NCI-H1436 treated with DMSO at 0.1 percent for 48 hours (cell line): ENCODE data around the gene NRP1.

Experiments used
- DNase-seq: peaks from one replicate; lab custom pipeline; 2025; lab: John Stamatoyannopoulos, UW

The NRP1 gene

DNA sequence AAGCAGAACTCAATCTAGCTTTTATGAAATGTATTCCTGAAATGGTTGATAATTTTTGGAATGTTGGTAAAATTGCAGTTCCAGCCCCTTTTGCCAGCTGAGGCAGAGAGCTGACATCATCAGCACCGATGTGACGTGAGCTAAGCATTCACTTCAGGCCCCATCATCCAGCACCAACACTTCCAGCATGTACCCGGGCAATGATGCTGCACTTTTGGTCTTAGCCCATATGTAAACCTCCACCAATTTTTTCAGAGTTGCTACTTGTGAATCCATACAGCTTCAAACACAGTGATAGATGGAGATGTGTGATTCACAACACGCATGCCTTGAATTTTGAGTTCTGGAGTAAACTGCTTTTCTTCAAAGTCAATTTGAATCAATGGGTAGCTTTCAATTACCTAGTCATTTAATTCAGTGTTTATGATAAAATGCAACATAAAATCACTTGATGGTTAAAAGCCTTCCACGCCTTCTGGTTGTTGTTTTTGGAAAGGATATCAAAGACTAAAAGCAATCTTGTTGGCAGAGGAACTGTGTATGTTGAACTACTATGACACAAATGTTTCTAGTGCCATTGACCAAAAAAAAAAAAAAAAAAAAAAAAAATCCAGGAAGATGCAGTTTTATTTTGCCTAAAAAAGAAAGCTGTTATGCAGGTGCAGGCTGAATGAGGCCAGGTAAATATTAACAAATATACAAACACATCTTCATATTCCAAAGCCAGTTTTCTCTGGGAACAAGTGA is 73.9 kb downstream of the NRP1 start:
- DNase-seq: peak; percentile 24

DNA sequence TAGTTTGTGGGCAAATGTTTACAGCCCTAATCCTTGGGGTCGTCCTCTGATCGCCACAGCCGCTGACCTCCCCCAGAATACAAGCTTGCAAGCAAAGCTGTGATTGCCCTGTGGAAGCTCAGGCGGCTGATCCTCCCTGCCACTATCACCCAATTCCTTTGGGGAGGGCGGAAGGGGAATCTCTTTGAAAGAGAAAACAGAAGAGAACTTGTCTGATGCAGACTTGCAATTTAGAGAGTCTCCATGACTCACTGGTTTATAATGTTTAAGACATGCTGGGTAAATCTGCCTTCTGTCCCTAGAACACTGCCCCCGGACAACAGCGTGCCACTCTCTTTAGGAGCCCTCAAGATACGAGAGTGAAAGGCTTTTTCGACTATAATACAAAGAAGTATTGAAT is 75.5 kb downstream of the NRP1 start:
- DNase-seq: no peak

DNA sequence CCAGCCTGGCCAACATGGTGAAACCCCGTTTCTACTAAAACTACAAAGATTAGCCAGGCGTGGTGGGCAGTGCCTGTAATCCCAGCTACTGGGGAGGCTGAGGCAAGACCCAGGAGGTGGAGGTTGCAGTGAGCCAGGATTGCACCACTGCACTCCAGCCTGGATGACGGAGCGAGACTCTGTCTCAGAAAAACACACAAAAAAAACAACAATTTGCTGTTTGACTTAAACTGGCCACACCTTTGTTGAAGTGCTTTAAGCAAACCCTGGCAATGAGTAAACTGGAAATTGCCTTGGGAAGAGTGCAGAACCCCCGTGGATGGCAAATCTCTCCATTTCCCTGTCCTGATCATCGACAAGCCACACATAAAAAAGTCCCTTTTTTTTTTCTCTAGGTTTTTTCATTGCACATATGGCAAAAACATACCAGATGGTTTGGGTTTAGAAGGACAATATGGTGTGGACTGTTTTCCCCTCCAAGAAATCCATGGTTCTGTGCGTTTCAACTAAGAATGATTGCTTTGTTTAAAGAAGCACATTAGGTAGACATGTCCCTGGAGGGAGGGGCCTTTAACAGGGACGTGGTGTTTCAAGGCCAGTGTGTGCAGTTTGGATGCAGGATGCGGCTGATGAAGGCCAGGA is 76.9 kb downstream of the NRP1 start:
- DNase-seq: no peak

DNA sequence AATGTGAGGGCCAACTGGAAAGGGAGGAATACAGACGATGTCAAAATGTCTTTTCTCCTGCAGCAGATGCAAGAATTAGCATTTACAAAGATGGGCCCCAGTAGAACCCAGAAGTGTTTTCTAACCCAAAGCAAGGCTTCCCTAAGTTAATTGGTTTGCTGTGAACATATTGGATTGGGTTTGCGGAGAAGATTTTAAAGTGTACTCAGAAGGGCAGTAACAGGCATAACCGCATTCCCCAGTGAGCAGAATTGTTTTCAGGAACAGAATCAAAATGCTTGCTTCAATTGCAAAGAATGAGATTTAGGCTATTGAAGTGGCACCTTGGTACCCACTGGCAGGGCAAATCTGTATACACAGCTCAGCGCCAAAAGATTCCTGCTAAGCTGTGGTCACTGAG is 78.0 kb downstream of the NRP1 start:
- DNase-seq: no peak

DNA sequence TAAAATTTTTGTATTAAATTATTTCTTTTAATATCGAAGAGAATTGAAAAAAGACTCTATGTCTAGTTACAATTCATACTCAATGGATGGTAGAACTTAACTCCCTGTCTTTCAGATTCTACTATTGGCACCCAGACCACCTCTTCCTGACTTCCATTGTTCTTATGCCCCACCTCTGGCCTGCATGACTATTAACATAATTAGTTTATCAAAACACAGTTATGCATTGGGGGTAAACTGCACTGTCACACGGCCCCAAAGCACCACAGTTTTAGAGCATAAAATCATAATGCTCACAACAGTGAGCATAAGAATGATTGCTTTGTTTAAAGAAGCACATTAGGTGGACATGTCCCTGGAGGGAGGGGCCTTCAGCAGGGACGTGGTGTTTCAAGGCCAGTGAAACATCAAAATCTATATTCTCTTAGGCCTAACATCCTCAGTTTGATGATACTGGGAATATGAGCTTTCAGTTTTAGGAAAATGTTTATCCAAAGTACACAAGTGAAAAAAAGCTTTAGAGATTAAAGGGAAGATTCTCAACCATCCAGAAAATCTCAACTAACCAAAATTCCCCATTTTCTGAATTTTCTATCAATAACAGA is 79.8 kb downstream of the NRP1 start:
- DNase-seq: no peak

DNA sequence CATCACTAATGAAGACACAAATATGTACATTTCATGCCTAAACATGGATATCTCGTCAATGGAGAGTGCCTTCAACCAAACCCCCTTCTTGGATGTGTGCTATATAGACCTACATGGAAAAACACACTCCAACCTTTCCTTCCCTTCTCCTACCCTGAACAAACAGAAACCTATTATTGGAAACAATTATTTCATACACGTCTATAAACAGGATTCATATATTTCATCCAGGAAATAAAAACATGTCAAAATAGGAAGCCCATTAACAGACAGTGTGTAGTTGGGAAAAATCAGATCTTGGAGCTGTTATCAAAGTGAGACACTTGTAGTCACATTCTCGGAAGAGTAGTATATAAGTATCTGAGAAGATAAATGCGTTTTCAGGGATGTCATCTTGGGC is 81.1 kb downstream of the NRP1 start:
- DNase-seq: no peak

DNA sequence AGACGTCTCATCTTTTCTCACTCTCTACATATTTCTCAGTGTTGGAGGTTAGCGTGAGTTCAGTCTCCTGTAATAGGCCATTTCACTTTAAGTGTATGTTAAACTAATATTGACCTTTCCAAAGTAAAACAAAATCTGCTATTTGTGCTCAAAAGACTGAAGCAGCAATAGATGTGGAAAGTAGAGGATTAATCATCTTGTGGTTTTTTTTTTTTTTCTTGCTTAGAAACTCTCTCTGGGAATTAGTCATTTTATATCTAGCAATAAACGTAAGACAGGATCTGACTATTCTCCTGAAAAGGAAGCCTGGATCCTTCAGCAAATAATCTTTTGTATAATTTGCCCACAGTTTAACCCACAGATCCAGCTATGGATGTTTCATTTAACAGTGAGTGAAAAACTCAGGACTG is 81.7 kb downstream of the NRP1 start:
- no peak for DNase-seq

DNA sequence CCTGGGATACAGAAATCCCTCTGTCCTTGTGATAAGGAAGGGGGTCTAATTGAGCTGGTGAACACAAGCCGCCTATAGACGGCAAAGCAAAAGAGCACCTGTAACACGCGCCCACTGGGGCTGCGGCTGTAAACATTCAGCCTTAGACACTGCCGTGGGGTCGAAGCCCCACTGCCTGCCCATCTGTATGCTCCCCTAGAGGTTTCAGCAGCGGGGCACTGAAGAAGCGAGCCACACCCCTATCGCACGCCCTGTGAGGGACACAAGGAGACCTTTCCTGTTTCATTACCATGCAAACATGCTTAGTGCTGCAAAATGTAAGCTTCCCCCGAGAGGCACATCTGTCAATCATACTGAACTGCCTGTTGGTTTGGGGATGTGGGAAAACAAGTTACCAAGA is 82.1 kb downstream of the NRP1 start:
- DNase-seq: no peak

DNA sequence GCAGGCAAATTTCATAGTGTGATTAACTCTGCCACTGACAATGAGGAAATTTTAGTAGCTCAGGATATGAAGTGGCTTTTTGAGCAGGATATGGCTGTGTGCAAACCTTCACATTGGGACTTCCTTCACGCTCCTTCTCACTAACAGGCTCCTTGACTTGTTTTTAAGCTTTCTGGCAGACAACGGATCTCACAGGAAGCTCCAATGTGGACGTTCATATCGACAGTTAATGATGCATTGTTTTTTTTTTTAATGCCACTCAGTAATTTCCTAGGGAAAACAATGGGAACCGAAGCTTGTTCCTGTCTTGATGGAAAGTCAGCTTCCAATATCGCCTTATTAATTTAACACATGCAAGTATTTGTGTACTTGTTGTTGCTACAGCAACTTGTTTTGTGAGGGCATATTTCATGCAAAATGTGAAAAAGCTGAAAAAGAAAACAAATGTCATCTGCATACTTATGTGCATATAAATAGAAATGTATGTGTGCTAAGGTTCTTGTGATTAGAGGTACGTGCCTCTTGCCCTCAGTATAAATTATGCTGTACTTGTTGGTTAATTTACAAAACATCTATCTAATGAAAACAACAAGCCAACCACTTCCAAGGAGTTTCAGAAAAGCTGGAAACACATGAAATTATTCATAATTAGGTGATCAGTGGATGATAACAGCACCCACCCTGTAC is 84.7 kb downstream of the NRP1 start:
- DNase-seq: no peak

DNA sequence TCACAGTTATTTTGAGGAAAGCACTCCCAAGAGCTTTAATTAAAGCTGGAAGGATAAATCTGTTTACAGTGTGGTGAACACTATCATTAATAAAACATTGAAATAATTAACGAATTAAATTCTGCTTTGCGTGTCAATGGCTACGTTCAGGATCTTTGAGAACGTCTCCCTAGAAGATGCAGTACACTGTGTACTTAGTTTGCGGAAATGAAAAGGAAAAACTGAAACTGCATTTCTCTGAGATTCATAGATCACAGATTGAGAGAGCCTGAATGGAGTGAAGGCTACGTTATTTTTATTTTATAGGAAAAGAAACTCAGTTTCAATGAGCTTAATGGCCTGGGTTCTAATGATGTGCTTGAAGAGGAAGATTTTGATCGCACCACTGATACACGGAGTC is 85.3 kb downstream of the NRP1 start:
- no peak for DNase-seq

DNA sequence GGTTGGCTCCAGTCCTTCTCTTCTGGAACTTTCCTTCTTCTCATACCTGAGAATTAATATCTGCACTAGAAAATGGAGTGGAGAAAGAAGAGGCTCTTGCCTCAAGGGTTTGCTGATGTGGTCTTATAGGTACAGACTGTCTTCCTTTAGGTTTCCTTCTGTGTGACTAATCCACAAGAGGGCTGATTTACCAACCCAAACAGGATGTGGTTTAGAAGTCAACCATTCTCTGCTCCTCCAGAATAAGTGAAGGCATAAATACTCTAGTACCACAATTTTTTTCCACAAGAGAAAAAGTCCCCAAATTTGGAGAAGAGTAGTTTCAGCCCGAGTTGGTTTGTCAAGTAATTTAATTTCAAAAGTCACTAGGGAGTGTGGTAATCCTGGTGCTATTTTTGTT is 85.8 kb downstream of the NRP1 start:
- no peak for DNase-seq

DNA sequence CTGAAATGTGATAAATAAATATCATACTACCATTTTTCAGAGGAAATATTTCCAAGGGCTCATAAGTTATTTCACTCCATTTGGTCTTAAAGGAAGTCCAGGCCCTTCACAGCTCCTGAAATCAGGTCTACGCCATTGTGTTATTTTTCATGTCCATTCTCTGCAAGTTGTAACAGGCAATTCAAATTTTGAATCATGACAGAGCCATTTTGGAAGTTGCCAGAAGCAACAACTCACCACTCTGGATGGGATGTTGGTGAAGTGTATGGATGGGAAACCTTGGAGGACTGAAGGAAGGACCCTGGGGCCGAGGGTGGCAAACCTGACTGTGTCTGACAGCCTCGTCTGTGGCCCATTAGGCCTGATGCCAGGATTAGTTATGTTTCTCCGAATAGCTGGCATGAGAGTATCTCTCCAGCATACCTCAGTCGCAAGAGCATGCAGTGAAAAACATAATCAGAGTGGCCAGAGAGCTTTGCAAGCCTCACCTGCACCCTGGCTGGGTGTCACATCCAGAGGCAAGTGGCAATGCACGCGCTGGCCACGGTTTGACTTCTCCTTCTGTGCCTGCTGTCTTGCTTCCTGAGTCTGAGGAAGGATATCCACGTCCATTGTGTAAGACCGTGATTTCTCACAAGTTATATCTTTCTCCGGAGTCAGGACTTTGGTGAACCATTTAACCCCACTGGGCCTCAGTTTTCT is 87.1 kb downstream of the NRP1 start:
- DNase-seq: no peak

DNA sequence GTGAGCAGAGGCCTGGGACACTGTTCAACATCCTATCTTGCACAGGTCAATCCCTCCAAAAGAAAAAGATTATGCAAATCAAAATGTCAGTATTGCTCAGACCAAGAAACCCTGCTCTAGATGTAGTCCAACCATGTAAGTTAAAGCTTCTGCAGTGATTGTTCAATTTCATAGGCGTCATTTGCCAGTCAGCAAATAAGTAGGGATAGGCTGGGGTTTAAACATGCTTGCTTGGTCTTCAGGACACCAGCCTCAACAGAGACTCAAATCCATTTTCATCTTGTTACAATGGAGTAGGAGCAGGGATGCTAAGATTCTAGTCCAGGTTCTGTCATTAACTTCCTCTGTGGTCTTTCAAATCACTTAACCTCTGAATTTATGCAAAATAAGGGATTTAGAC is 89.1 kb downstream of the NRP1 start:
- no peak for DNase-seq

DNA sequence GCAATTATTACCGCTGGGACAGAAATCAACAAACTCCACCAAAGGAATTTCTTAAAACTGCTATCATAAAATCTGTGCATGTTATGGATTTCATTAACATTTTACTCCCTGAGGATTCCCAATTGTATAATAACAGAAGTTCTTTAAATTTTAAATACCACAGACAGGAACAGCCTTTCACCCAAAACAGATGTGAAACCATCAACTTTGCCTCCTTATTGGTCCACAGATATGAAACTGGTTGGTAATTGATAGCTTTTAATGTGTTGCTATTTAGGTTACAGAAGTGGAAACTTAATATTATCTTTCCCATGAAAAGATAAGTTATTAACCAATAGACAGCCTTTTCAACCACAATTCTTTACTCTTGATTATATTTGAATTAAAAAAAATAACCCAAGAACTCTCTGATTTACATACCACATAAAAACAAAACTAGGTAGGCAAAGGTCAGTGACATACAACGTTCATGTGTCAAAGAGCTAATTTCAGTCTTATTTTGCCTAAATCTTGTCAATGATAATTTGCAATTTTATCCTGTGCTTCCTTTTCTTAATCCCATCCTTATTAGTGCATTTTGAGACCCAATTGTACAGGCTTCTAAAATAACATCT is 90.0 kb downstream of the NRP1 start:
- no peak for DNase-seq

DNA sequence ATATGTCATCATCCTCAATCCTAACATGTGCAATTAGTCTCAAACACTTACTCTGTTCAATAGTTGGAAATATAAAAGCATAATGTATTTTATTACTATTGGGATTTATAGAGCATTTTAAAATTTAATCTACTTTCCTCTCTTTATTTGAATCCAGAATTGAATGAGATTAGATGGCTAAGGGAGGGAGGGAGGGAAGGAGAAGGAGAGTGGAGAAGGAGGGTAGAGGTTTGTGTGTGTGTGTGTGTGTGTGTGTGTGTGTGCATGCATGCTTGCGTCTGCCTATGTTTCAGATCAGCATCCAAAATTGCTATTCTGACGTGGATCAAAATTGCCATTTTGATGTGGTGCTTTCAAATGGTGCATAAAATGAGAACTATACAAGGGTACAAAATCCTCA is 90.8 kb downstream of the NRP1 start:
- no peak for DNase-seq

DNA sequence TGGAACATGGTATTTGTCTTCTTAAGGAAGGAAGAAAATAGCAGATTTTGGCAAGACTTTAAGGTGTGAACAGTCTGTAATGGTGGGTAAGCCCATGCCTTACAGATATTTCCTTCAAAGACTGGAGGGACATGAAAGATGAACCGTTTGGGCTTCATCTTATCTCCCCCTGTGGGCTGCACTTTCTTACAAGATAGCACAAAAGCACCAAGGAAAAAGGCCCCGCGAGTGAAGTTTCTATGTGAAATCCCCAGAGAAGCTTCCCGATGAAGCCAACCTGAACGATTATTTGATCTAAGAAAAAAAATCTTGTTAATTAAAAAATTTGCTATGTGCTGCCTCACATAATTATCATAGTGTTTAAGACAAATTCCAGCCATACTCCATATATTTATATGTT is 91.5 kb downstream of the NRP1 start:
- no peak for DNase-seq

DNA sequence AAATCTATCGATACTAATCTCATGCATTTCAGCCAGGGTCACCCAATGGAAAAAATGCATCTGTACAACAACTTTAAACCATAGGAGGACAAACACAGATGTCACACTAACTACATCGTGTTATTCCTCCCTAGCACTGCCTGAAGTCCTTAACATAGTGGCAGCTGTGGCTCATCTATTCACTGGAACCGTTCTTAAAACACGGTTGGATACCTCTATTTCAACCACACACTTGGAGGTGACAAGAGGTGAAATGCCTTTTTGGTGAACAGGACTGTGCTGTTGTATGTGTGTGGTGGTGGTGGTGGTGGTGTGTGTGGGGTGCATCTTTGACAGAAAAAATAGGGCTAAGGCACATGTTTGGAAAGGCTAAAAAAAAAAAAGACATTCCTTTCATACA is 93.1 kb downstream of the NRP1 start:
- DNase-seq: no peak

DNA sequence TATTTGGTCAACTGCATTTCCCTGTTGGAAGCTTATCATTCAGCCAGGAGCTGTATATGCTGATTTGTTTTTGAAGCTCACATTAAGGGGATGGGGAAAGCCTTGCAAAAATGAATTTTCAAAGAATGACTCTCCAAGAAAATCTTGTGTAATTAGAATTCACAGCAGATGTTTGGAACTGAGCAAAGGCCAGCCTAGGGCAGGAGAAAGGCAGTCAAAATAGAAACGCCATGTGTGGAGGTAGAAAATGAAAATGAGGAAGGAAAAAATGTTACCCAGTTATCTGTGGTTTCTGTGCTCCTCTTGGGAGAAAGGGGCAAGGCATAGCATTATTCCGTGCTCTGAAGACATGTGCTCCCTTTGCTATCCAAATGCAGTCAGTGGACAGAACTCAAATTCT is 93.5 kb downstream of the NRP1 start:
- no peak for DNase-seq

DNA sequence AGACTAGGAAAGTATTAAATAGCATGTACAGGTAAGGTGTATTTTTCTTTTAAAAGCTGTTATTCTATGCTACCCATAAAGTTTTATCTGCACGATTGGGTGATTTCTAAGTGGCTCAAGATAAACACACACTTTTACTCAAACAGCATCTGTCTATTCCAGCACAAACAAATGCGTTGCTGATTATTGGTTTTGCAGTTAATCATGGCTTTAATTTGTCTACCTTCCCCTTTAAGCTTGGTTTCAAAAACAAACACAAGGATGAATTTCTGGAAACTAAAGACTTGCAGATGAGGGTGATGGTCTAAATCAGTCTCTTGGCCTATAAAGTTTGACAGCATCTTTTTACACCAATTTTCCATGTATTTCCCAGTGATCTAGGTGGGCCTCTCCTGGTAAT is 94.2 kb downstream of the NRP1 start:
- DNase-seq: no peak

DNA sequence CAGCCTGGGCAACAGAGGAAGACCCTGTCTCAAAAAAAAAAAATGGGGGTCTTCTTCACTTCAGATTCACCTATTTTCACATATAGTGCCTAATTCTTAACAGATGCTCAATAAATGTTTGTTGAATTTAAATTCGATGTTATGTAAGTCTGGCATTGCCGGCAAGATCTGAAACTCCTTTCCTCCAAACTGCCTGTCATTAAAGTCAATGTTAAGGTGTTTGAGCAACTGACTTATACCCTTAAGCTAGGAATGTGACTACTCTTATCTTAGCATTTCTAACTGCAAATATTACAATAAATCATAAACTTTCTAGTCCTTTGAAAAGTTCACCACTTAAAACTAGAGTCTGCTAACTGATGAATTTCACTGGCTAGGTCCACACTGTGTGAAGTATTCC is 95.2 kb downstream of the NRP1 start:
- DNase-seq: no peak

DNA sequence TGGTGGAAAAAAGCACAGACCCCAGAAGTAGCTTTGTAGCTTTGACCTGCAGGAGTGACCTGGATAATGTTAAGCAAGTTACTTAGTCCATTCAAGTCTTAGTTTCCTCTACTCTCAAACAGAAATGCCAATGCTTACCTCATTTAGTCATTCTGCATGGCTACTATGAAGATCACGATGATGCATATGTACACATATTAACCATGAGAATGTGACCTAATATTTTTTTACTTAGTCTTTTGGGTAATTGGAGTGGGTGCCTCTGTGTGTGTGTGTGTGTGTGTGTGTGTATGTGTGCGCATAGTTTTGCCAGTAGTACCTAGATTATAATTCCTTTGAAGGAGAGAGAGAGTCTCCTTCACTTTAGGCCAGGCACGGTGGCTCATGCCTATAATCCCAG is 95.8 kb downstream of the NRP1 start:
- no peak for DNase-seq
